ENCODE results near the gene LTBP4.
A peak's percentile ranks its signal among the peaks of the same experiment; 100 is the strongest.
"Not testable (repeated sequence)": the region's sequence is repeated elsewhere in the genome, so short reads cannot be mapped to it uniquely, and the experiment has no call there.

LTBP4 gene, protein sequence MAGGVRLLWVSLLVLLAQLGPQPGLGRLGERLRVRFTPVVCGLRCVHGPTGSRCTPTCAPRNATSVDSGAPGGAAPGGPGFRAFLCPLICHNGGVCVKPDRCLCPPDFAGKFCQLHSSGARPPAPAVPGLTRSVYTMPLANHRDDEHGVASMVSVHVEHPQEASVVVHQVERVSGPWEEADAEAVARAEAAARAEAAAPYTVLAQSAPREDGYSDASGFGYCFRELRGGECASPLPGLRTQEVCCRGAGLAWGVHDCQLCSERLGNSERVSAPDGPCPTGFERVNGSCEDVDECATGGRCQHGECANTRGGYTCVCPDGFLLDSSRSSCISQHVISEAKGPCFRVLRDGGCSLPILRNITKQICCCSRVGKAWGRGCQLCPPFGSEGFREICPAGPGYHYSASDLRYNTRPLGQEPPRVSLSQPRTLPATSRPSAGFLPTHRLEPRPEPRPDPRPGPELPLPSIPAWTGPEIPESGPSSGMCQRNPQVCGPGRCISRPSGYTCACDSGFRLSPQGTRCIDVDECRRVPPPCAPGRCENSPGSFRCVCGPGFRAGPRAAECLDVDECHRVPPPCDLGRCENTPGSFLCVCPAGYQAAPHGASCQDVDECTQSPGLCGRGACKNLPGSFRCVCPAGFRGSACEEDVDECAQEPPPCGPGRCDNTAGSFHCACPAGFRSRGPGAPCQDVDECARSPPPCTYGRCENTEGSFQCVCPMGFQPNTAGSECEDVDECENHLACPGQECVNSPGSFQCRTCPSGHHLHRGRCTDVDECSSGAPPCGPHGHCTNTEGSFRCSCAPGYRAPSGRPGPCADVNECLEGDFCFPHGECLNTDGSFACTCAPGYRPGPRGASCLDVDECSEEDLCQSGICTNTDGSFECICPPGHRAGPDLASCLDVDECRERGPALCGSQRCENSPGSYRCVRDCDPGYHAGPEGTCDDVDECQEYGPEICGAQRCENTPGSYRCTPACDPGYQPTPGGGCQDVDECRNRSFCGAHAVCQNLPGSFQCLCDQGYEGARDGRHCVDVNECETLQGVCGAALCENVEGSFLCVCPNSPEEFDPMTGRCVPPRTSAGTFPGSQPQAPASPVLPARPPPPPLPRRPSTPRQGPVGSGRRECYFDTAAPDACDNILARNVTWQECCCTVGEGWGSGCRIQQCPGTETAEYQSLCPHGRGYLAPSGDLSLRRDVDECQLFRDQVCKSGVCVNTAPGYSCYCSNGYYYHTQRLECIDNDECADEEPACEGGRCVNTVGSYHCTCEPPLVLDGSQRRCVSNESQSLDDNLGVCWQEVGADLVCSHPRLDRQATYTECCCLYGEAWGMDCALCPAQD (N-terminal part only)

DNA sequence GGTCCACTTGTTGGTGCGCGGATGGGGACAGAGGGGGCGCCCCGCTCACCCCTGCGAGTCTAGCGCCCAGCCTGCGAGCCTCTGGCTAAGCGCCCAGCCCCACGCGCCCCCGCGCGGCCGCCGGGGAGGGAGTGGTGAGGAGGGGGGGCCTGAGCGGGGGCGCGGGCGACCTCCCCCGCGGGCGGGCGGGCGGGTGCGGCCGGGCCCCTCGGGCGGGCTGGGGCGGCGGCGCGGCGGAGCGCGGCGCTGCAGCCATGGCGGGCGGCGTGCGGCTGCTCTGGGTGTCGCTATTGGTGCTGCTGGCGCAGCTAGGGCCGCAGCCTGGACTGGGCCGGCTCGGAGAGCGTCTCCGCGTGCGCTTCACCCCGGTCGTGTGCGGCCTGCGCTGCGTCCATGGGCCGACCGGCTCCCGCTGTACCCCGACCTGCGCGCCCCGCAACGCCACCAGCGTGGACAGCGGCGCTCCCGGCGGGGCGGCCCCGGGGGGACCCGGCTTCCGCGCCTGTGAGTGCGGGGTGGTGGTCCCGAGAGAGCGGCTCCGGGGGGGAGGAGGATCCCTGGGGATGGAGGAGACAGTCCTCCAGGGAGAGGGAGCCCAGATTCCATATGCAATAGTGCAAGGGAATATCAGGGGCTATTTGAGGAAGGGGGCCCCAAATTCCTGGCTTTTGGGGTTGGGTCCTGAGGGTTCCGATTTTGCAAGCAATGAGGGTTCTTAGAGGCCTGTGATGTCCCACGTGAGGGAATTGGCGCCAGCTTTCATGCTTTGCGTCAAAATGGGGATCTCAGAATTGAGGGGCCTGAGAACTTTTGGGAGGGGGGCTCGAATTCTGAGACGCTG lies at the start of gene LTBP4:
Gene LTBP4 (plus strand): TSS at position 236 of the 841 bp plus-strand sequence. CDS start 19 bp downstream, at position 255.
- H3K27ac ChIP-seq = peak within 1 kb of the TSS; percentile 88

DNA sequence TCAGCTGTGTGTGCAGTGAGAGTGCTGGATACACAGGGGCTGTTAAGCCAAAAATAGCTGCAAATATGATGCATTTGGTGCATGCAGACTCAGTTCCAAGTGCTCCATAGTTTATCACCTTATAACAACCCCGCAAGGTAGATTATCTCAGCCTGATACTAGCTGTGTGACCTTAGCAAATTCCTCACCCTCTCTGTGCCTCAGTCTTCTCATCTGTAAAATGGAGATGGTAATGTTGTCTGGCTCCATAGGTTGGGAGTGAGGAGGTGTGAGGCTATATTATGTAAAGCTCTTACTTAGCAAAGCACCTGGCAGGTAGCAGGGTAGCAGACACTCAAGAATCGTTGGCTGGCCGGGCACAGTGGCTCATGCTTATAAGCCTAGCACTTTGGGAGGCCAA lies 48.3 kb upstream of the LTBP4 start:
- no peak overlapping the region for H3K27ac ChIP-seq
- no peak for DNase-seq (ENCODE audit: low read depth, low spot score)

More for the DNA sequence above, at the start of gene LTBP4:
- DNase-seq (ENCODE audit: low read depth, low spot score) = no peak

DNA sequence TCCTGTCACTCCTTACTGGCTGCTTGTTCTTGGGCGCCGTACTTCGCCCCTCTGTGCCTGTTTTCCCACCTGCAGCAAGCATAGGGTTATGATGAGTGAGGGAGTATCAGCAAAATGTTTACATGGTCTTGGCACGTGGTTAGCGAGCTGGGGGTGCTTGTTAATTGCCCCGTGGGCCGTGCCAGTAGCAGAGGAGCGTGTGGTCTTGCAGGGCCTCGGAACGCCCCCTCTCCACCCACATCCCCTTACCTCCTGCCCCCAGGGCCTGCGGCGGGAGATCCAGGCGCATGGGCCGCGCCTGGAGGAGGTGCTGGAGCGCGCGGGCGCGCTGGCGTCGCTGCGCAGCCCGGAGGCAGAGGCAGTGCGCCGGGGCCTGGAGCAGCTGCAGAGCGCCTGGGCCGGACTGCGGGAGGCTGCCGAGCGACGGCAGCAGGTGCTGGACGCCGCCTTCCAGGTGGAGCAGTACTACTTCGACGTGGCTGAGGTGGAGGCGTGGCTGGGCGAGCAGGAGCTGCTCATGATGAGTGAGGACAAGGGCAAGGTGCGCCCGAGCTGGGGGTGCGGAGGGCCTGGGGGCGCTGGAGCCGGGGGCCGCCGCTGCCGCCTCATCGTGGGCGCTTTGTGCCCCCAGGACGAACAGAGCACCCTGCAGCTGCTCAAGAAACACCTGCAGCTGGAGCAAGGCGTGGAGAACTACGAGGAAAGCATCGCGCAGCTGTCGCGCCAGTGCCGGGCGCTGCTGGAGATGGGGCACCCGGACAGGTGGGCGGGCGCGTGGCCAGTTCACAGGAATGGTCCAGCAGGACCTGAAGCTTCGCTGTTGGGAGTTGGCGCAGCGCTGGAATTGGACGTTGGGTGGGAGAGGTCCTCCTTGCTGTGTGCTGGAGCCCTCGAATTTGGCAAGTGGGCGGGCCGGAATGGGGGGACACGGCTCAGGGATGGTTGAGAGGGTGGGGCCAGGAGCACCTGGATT lies 47.0 kb upstream of the LTBP4 start:
- no peak overlapping the region for H3K27ac ChIP-seq
- DNase-seq (ENCODE audit: low read depth, low spot score) = no peak

DNA sequence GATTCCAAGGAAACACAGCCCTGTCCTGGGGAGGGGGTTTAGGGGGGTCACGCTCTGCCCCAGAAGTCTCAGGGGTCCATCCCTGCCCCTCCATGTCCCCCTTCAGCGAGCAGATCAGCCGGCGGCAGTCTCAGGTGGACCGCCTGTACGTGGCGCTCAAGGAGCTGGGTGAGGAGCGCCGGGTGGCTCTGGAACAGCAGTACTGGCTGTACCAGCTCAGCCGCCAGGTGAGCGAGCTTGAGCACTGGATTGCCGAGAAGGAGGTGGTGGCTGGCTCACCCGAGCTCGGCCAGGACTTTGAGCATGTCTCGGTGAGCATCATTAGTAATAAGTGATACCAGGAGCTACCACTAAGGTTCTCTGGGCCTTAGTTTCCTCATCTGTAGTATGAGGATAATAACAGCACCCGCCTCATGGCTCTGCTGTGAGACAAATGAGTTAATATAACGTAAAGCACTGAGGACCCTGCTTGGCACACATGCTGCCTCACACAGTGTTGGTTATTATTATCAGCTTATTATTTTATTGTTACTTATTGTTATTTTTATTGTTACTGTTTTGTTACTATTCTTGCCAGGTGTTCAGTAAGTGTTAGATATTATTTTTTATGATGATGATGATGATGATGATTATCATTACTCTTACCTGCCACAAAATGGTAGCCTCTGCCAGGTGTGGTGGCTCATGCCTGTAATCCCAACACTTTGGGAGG lies 45.0 kb upstream of the LTBP4 start:
- no peak for DNase-seq (ENCODE audit: low read depth, low spot score)
- no peak overlapping the region for H3K27ac ChIP-seq

DNA sequence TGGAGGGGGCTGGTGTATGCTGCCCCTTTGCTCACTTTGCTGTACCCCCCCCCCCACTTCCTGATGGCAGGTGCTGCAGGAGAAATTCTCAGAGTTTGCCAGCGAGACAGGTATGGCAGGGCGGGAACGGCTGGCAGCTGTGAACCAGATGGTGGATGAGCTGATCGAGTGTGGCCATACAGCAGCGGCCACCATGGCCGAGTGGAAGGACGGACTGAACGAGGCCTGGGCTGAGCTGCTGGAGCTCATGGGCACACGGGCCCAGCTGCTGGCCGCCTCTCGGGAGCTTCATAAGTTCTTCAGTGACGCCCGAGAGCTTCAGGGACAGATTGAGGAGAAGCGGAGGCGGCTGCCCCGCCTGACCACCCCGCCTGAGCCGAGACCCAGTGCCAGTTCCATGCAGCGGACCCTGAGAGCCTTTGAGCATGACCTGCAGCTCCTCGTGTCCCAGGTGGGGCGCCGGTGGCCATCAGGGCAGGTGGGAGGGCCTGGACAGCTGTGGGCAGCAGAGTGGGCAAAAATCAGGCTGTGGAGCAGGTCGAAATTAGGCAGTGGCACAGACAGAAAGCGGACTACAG lies 44.1 kb upstream of the LTBP4 start:
- DNase-seq (ENCODE audit: low read depth, low spot score) = no peak
- H3K27ac ChIP-seq = no peak overlapping the region

DNA sequence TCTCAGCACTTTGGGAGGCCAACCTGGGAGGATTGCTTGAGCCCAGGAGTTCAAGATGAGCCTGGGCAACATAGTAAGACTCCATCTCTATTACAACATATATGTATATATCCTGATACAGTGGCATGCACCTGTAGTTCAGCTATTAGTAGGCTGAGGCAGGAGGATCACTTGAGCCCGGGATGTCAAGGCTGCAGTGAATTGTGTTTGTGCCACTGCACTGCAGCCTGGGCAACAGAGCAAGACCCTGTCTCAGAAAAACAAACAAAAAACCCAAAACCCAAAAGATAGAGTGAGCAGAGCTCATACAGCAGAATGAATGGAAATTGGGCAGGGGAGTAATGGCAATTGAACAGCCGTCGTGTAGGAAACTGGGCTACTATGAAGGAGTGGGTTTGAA lies 41.8 kb upstream of the LTBP4 start:
- H3K27ac ChIP-seq = no peak overlapping the region
- DNase-seq (ENCODE audit: low read depth, low spot score) = no peak

DNA sequence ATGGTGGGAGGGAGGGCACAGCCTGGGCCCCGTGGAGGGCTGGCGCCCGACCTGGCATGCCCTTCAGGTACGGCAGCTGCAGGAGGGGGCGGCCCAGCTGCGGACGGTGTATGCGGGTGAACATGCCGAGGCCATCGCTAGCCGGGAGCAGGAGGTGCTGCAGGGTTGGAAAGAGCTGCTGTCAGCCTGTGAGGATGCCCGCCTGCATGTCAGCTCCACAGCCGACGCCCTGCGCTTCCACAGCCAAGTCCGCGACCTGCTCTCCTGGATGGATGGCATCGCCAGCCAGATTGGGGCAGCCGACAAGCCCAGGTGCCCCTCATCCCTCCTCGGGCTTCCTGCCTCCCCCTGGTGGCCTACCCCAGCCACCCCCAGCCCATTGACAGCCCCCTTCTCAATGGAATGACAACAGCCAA lies 41.1 kb upstream of the LTBP4 start:
- no peak overlapping the region for H3K27ac ChIP-seq
- no peak for DNase-seq (ENCODE audit: low read depth, low spot score)

DNA sequence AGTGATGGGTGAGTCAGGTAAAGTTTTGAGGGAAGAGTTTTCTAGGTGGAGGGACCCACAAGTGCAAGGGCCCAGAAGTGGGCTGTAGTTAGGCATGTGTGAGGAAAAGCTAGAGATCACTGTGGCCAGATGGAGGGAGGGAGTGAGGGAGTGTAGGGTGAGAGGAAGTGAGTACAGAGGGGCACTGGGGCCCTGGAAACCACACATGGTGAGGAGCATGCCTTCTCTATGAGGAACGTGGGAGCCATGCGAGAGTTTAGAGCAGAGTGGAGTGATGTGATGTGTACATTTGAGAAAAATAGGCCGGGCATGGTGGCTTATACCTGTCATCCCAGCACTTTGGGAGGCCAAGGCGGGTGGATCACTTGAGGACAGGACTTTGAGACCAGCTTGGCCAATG lies 39.2 kb upstream of the LTBP4 start:
- no peak overlapping the region for H3K27ac ChIP-seq
- DNase-seq (ENCODE audit: low read depth, low spot score) = no peak

DNA sequence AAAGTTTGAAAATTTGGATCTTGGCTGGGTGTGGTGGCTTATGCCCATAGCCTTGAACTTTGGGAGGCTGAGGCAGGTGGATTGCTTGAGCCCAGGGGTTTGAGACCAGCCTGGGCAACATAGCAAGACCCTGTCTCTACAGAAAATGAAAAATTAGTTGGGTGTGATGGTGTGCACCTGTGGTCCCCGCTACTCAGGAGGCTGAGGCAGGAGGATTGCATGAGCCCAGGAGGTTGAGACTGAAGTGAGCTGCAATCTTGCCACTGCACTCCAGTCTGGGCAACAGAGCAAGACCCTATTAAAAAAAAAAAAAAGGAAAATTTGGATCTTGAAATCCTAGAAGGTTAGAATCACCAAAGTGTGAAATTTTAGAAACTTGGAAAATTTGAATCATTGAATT lies 36.6 kb upstream of the LTBP4 start:
- H3K27ac ChIP-seq; DNase-seq (ENCODE audit: low read depth, low spot score): not testable (repeated sequence)

DNA sequence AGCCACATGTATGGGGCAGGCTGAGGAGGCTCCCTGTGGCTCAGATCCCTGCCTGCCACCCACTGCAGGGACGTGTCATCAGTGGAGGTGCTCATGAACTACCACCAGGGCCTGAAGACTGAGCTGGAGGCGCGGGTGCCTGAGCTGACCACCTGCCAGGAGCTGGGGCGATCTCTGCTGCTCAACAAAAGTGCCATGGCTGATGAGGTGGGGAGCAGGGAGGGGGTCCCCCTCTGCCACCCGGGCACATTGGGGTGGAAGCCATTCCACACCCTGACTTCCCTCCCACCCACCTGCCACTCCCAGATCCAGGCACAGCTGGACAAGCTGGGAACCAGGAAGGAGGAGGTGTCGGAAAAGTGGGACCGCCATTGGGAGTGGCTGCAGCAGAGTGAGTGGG lies 35.8 kb upstream of the LTBP4 start:
- no peak overlapping the region for H3K27ac ChIP-seq
- DNase-seq (ENCODE audit: low read depth, low spot score) = no peak

DNA sequence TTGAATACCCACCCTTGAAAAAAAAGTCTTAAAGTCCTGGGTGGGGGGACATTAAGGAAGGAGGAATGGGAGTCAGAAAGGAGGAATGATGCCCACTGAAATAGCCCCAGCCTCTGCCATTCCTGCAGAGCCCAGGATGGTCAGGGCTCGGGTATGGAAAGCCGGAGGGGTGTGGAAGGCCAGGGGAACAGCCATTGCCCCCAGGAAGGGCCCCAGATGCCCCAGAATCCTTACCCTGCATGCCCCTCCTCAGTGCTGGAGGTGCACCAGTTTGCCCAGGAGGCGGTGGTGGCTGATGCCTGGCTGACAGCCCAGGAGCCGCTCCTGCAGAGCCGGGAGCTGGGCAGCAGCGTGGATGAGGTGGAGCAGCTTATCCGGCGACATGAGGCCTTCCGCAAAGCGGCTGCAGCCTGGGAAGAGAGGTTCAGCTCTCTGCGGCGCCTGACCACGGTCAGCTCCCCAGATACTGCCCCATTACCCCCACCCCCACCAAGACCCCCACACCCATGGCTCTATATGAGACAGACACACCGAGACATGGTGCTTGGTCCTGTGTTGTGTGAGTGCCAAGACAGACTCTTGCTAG lies 35.2 kb upstream of the LTBP4 start:
- DNase-seq (ENCODE audit: low read depth, low spot score) = no peak
- H3K27ac ChIP-seq = no peak overlapping the region

DNA sequence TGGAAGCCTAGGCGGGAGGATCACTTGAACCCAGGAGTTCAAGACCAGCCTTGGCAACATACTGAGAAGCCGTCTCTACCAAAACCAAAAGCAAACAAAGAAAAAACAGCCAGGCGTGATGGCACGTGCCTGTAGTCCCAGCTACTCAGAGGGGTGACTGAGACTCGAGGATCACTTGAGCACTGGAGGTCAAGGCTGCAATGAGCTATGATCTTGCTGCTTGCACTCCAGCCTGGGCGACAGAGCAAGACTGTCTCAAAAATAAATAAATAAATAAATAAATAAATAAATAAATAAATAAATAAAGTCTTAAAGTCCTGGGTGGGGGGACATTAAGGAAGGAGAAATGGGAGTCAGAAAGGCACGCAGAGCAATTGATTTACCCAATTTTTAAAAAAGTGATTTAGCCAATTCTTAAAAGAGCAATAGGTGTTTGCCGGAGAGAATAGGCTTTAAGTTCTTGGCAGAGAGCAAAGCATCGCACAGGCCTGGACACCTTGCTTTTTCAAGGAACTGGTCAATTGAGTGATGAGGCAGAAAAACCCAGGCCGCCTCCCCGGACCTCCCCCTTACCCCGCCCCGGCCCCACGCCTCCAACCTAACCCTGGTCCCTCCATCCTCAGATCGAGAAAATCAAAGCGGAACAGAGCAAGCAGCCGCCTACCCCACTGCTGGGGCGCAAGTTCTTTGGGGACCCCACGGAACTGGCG lies 34.0 kb upstream of the LTBP4 start:
- H3K27ac ChIP-seq = no peak overlapping the region
- no peak for DNase-seq (ENCODE audit: low read depth, low spot score)

DNA sequence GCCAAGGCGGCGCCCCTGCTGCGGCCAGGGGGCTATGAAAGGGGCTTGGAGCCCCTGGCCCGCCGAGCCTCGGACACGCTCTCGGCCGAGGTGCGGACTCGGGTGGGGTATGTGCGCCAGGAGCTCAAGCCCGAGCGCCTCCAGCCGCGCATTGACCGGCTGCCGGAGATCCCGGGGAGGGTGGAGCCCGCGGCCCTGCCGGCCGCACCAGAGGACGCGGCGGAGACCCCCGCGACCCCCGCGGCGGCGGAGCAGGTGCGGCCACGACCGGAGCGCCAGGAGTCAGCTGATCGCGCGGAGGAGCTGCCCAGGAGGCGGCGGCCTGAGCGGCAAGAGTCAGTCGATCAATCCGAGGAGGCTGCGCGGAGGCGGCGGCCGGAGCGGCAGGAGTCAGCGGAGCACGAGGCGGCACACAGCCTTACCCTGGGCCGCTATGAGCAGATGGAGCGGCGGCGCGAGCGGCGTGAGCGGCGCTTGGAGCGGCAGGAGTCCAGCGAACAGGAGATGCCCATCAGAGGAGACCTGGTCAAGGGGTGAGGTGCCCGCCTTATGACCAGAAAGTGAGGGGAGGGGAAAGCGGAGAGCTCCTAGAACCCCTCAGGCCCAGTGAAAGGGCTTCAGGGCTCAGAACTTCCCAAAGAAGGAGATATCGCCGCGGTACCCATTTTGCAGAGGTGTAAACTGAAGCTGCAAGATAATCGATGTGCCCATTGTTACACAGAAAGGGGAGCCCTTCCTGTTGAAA lies 33.2 kb upstream of the LTBP4 start:
- no peak overlapping the region for H3K27ac ChIP-seq
- DNase-seq (ENCODE audit: low read depth, low spot score) = no peak

DNA sequence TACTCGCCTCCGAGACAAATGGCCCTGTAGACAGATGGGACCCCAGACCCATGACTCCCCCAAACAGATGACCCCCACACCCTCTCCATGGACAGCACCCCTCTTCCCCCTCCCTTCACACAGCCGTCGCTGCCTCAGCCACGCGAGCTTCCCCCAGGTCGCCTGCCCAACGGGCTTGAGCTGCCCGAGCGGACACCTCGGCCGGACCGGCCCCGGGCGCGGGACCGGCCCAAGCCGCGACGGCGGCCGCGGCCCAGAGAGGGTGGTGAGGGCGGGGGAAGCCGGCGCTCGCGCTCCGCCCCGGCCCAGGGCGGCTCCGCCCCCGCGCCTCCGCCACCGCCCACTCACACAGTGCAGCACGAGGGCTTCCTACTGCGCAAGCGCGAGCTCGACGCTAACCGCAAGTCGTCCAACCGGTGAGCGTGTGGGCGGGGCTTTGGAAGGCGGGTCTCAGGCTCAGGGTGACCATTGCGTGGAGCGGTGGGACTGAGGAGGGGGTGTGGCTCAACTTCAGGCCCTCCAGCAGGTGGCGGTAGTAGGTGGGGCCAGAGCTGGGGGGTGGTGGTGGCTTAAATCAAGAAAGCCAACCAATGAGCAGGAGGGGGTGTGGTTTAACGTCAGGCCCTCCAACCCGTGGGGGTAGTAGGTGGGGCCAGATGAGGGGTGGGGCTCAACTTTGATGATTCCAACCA lies 30.7 kb upstream of the LTBP4 start:
- peak overlapping the region; percentile 79 for H3K27ac ChIP-seq
- DNase-seq (ENCODE audit: low read depth, low spot score) = peak; percentile 95

DNA sequence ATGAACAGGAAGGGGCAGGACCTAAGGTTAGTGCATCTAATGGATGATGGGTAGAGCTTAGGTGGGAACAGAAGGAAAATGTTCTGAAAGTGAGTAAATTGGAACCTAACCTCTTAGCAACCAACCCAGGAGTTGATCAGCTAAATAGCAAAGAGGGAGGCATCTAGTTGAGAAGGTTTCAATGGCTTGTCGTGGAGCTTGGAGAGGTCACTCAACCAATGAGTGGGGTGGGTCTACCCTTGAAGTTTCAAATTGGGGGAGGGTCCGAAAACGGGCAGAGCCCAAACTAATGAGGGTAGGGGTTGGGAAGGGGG lies 30.2 kb upstream of the LTBP4 start:
- no peak for DNase-seq (ENCODE audit: low read depth, low spot score)
- no peak overlapping the region for H3K27ac ChIP-seq

Data from epithelial cell of prostate (primary cell).